ENCODE results near the gene RBM8A. TPM values are rescaled to one million over a fixed set of nuclear protein-coding genes. Genes with fewer than 3 reads are reported as not detected.

The RBM8A gene
- total RNA-seq, 4 donors from 2014 or later = 155 to 229 (median 200) TPM

- intact Hi-C loops (cut with DNase I) = loop anchor here (5.0 kb wide), 1 partner anchor 43 kb away; the partner anchor contains the start of gene PEX11B
- peaks cover 0 to 10% (median 0%) of the 10 kb centered on the region in 4 donors for H3K27me3 ChIP-seq
- H3K4me3 ChIP-seq = peak overlapping the region; percentile 37 to 79 (median 62)
- H3K4me1 ChIP-seq = peaks cover 30 to 97% (median 53%) of the 10 kb centered on the region in 3 donors
- no peak for DNase-seq
- peak overlapping the region; percentile 68 to 96 (median 92) for H3K27ac ChIP-seq
- no peaks in the 10 kb centered on the region for H3K36me3 ChIP-seq
- no peaks in the 10 kb centered on the region for H3K9me3 ChIP-seq
- WGBS, 2 donors = 40 to 60% methylated on average over 1 of the region's 12 CpGs
- TF ChIP-seq POLR2A (IDR thresholded peaks at IDR 0.05) = no peak
- TF ChIP-seq, protein P1, sequence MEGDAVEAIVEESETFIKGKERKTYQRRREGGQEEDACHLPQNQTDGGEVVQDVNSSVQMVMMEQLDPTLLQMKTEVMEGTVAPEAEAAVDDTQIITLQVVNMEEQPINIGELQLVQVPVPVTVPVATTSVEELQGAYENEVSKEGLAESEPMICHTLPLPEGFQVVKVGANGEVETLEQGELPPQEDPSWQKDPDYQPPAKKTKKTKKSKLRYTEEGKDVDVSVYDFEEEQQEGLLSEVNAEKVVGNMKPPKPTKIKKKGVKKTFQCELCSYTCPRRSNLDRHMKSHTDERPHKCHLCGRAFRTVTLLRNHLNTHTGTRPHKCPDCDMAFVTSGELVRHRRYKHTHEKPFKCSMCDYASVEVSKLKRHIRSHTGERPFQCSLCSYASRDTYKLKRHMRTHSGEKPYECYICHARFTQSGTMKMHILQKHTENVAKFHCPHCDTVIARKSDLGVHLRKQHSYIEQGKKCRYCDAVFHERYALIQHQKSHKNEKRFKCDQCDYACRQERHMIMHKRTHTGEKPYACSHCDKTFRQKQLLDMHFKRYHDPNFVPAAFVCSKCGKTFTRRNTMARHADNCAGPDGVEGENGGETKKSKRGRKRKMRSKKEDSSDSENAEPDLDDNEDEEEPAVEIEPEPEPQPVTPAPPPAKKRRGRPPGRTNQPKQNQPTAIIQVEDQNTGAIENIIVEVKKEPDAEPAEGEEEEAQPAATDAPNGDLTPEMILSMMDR (IDR thresholded peaks at IDR 0.05) = no peak
Measured at GRCh38 chr1:145959957-145960467, 32.7 kb upstream of the RBM8A start.

- Histone ChIP-seq H3K4me1 (peaks cover 30 to 98% (median 56%) of the 10 kb centered on the region in 3 donors), H3K36me3 (no peaks in the 10 kb centered on the region), H3K27me3 (peaks cover 0 to 10% (median 0%) of the 10 kb centered on the region in 4 donors), H3K9me3 (no peaks in the 10 kb centered on the region), H3K27ac (peak overlapping the region in 3 of 4 donors; percentile 89 to 96 (median 94)), H3K4me3 (no peak overlapping the region)
- DNase-seq = no peak
- TF ChIP-seq, protein P1 (IDR thresholded peaks at IDR 0.05) = no peak
- TF ChIP-seq POLR2A (IDR thresholded peaks at IDR 0.05) = no peak
- intact Hi-C loops (cut with DNase I) = no loop called here
Measured at GRCh38 chr1:145959333-145959732, 32.0 kb upstream of the RBM8A start.

- Histone ChIP-seq H3K9me3 (no peaks in the 10 kb centered on the region), H3K4me1 (peaks cover 25 to 98% (median 53%) of the 10 kb centered on the region in 3 donors), H3K4me3 (no peak overlapping the region), H3K36me3 (no peaks in the 10 kb centered on the region), H3K27ac (peak overlapping the region in 3 of 4 donors; percentile 94 to 100 (median 96)), H3K27me3 (peaks cover 0 to 10% (median 0%) of the 10 kb centered on the region in 4 donors)
- intact Hi-C loops (cut with DNase I) = no loop called here
- TF ChIP-seq, protein P1 (IDR thresholded peaks at IDR 0.05) = no peak
- TF ChIP-seq POLR2A (IDR thresholded peaks at IDR 0.05) = no peak
- no peak for DNase-seq
Measured at GRCh38 chr1:145958734-145959133, 31.4 kb upstream of the RBM8A start.

DNA sequence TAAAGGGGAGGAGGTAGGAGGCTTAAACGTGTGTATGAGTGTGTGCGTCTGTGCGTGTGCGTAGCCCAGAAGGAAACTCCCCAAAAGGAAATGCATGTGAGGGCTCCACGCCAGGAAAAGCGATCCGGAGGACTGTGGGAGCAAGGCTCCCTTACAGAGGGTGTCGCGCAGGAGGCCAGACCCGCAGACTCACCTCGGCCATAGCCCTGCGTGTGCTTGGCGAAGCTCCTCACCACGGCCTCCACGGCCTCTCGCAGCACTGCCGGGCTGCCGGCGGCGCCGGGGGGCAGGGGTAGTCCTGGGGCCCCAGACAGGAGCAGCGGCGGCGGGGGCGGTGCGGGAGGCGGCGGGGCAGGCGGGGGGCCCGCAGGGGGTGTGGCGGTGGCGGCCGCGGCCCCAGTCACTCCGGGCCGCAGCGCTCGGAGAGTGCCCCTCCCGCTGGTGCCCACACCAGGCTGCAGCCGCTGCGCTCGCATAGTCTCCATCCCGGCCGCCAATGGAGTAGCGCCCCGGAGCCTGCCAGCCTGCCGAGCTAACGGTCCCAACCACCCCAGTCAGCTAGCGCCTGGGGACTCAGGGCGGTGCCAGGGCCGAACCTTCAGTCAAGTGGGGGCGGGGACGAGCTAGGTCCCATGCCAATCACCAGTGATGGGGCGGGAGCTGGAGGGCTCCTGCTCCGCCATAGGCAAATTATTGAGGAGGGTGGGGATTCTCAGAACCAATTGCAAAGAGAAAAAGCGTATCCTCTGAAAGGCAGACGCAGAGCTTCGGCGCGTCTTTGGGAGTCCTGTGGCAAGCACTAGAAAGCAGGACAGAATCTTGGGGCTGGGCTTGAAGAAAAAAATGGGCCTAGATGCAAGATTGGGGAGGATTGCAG is 30.4 kb upstream of the RBM8A start, which contains the start of gene LIX1L:
Gene LIX1L (minus strand): TSS at position 575 of the 877 bp plus-strand sequence. CDS start 90 bp downstream, at position 485.
- WGBS, 2 donors = 0 to 1% methylated on average over 18 to 24 of the region's 60 CpGs
- H3K36me3 ChIP-seq = no peaks in the 10 kb centered on the region
- TF ChIP-seq POLR2A (IDR thresholded peaks at IDR 0.05) = peak in 2 of 4 donors; percentile 68 to 89
- TF ChIP-seq, protein P1 (IDR thresholded peaks at IDR 0.05) = no peak
- no peaks in the 10 kb centered on the region for H3K9me3 ChIP-seq
- peaks cover 0 to 10% (median 0%) of the 10 kb centered on the region in 4 donors for H3K27me3 ChIP-seq
- H3K4me3 ChIP-seq = peak within 1 kb of the TSS; percentile 61 to 98 (median 68)
- H3K4me1 ChIP-seq = peaks cover 17 to 95% (median 43%) of the 10 kb centered on the region in 3 donors
- H3K27ac ChIP-seq = peak within 1 kb of the TSS; percentile 87 to 100 (median 95)
- peak; percentile 83 for DNase-seq
- intact Hi-C loops (cut with DNase I) = no loop called here
